ENCODE measurements around the gene C1GALT1C1L. TPM values are rescaled to one million over a fixed set of nuclear protein-coding genes. Genes with fewer than 3 reads are reported as not detected.

The C1GALT1C1L gene
- total RNA-seq, 6 experiments from 2014 or later: 0.37 TPM; not detected in 5

DNA sequence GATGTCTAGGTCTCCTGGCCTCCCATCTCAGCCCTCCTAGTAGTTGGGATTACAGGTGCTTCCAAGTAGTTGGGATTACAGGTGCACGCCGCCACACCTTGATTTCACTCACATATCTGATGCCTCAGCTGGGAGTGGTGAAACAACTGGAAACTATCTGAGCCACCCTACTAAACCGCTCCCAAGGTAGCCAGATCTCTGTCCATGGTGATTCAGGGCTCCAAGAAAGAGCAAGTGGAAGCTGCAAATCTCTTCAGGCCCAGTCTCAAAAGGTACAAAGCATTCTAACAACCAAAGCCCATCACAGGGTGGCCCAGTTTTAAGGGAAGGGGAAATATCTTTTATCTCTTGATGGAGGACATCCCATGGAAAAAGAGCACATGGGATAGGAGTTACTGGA, 19.0 kb downstream of the C1GALT1C1L start:
- TF ChIP-seq, protein P1, sequence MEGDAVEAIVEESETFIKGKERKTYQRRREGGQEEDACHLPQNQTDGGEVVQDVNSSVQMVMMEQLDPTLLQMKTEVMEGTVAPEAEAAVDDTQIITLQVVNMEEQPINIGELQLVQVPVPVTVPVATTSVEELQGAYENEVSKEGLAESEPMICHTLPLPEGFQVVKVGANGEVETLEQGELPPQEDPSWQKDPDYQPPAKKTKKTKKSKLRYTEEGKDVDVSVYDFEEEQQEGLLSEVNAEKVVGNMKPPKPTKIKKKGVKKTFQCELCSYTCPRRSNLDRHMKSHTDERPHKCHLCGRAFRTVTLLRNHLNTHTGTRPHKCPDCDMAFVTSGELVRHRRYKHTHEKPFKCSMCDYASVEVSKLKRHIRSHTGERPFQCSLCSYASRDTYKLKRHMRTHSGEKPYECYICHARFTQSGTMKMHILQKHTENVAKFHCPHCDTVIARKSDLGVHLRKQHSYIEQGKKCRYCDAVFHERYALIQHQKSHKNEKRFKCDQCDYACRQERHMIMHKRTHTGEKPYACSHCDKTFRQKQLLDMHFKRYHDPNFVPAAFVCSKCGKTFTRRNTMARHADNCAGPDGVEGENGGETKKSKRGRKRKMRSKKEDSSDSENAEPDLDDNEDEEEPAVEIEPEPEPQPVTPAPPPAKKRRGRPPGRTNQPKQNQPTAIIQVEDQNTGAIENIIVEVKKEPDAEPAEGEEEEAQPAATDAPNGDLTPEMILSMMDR (IDR thresholded peaks at IDR 0.05): no peak
- no peak for TF ChIP-seq POLR2A (IDR thresholded peaks at IDR 0.05)
- intact Hi-C loops (cut with DNase I): no loop called here
- DNase-seq (no peak), ATAC-seq (no peak)
- no peaks in the 10 kb centered on the region for H3K36me3 ChIP-seq
- no peaks in the 10 kb centered on the region for H3K4me1 ChIP-seq
- no peak overlapping the region for H3K27ac ChIP-seq
- no peaks in the 10 kb centered on the region for H3K27me3 ChIP-seq
- no peak overlapping the region for H3K4me3 ChIP-seq
- H3K9me3 ChIP-seq: no peaks in the 10 kb centered on the region
- WGBS (ENCODE audit: insufficient coverage, low coverage, low lambda C conversion rate, missing lambda C conversion rate): 100% methylated on average over 1 of the region's 3 CpGs

- 46% methylated on average over 2 of the region's 2 CpGs for WGBS (ENCODE audit: insufficient coverage, low coverage, low lambda C conversion rate, missing lambda C conversion rate)
- TF ChIP-seq, protein P1 (IDR thresholded peaks at IDR 0.05): no peak
- no peak for TF ChIP-seq POLR2A (IDR thresholded peaks at IDR 0.05)
- DNase-seq: no peak
Measured at GRCh38 chr2:43653506-43653905, 22.7 kb downstream of the C1GALT1C1L start.

GRCh38 chr2:43648994-43649701, 27.1 kb downstream of the C1GALT1C1L start:
- no peaks in the 10 kb centered on the region for H3K36me3 ChIP-seq
- H3K4me3 ChIP-seq: no peak overlapping the region
- TF ChIP-seq, protein P1 (IDR thresholded peaks at IDR 0.05): no peak
- no peak for TF ChIP-seq POLR2A (IDR thresholded peaks at IDR 0.05)
- no peak overlapping the region for H3K27ac ChIP-seq
- H3K4me1 ChIP-seq: no peaks in the 10 kb centered on the region
- DNase-seq (no peak), ATAC-seq (no peak)
- no peaks in the 10 kb centered on the region for H3K27me3 ChIP-seq
- WGBS (ENCODE audit: insufficient coverage, low coverage, low lambda C conversion rate, missing lambda C conversion rate): 73% methylated on average over 3 of the region's 3 CpGs
- H3K9me3 ChIP-seq: no peaks in the 10 kb centered on the region
- intact Hi-C loops (cut with DNase I): no loop called here

More at GRCh38 chr2:43653506-43653905, 22.7 kb downstream of the C1GALT1C1L start:
- H3K4me1 ChIP-seq: no peaks in the 10 kb centered on the region
- ATAC-seq: peak; percentile 29 to 55 (median 42)
- no peaks in the 10 kb centered on the region for H3K27me3 ChIP-seq
- H3K9me3 ChIP-seq: no peaks in the 10 kb centered on the region
- H3K36me3 ChIP-seq: no peaks in the 10 kb centered on the region
- intact Hi-C loops (cut with DNase I): no loop called here
- no peak overlapping the region for H3K4me3 ChIP-seq
- no peak overlapping the region for H3K27ac ChIP-seq

DNA sequence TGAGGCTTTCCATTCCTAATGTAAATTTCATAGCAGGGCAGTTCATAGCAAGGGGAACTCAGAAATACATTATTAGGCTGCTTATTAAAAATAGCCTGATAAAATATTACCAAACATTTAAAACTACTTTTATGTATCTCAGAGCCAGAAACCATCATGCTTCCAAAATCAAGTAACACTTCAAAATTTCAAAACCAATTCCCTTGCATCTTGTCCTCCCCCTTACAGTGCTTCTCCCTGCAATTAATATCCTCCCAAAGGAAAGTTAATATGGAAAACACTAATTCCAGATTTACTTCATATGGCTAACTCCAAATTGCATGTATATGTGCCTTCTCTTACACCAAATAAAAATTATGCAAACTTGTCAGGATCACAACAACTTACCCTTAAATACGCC, 32.5 kb downstream of the C1GALT1C1L start:
- no peaks in the 10 kb centered on the region for H3K9me3 ChIP-seq
- H3K27me3 ChIP-seq: no peaks in the 10 kb centered on the region
- no peak overlapping the region for H3K27ac ChIP-seq
- no peaks in the 10 kb centered on the region for H3K36me3 ChIP-seq
- DNase-seq (no peak), ATAC-seq (no peak)
- TF ChIP-seq, protein P1 (IDR thresholded peaks at IDR 0.05): no peak
- no peak for TF ChIP-seq POLR2A (IDR thresholded peaks at IDR 0.05)
- WGBS (ENCODE audit: insufficient coverage, low coverage, low lambda C conversion rate, missing lambda C conversion rate): 93% methylated on average over 1 of the region's 1 CpG
- intact Hi-C loops (cut with DNase I): no loop called here
- H3K4me1 ChIP-seq: no peaks in the 10 kb centered on the region
- H3K4me3 ChIP-seq: no peak overlapping the region
